ENCODE measurements around the gene PDCD1LG2. TPM values are rescaled to one million over a fixed set of nuclear protein-coding genes. Genes with fewer than 3 reads are reported as not detected.

Gene PDCD1LG2
- polyA plus RNA-seq, 1 donor, result 0.60 TPM

DNA sequence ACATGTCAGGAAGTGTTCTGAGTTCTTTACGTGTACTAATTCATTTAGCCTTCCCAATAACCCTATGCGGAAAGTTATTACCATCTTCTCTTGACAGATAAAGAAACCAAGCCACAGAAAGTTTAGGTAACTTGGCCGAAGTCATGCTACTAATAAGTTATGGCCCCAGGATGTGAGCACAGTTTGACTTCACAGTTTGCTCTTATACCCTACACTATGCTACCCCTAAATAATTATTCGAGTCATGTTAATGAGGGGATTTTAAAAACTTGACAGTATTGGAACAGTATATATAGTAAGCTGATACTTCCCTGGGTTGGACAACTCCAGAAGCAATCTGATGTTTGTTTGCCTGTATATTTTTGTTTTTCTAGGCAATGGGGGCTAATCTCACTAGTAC lies 29.4 kb upstream of the PDCD1LG2 start:
- DNase-seq, result no peak
- Histone ChIP-seq H3K4me3 (ENCODE audit: low read length) (no peak overlapping the region), H3K4me1 (ENCODE audit: control insufficient read depth, insufficient read depth, low read length) (no peaks in the 10 kb centered on the region), H3K27ac (ENCODE audit: low read length) (no peak overlapping the region), H3K27me3 (ENCODE audit: control insufficient read depth, insufficient read depth, low read length) (no peaks in the 10 kb centered on the region), H3K36me3 (ENCODE audit: control insufficient read depth, insufficient read depth, low read length) (no peaks in the 10 kb centered on the region), H3K9me3 (ENCODE audit: control insufficient read depth, low read depth, low read length) (no peaks in the 10 kb centered on the region)
- 80% methylated on average over 1 of the region's 4 CpGs for WGBS (ENCODE audit: insufficient coverage, low lambda C conversion rate)

DNA sequence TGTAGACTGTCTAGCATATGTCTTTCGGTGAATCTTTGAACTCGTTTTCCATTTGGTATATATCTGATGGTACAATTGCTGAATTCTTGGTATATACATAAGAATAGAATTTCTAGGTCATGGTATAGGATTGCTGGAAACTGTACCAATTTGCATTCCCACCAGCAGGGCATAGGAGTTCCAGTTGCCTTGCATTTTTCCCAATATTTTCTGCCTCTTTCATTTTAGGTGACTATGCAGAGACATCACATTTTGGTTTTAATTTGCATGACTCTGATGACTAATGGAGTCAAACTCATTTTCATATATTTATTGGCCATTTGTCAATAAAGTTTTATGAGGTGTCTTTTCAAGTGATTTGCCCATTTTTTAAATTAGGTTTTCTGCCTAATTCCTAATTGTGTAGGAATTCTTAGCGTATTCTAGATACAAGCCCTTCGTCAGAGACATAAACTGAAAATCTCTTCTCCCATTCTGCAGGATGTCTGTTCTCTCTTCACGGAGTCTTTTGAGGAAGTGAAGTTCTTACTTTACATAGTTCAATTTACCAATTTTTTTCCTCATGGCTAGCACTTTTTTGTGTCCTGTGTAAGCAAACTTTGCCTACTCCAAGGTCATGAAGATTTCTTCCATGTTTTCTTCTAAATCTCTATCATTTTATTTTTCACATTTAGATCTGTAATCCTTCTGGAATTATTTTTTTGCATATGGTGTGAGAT lies 28.9 kb upstream of the PDCD1LG2 start:
- Histone ChIP-seq H3K27me3 (ENCODE audit: control insufficient read depth, insufficient read depth, low read length) (no peaks in the 10 kb centered on the region), H3K36me3 (ENCODE audit: control insufficient read depth, insufficient read depth, low read length) (no peaks in the 10 kb centered on the region), H3K27ac (ENCODE audit: low read length) (no peak overlapping the region), H3K4me3 (ENCODE audit: low read length) (no peak overlapping the region), H3K4me1 (ENCODE audit: control insufficient read depth, insufficient read depth, low read length) (no peaks in the 10 kb centered on the region), H3K9me3 (ENCODE audit: control insufficient read depth, low read depth, low read length) (no peaks in the 10 kb centered on the region)
- DNase-seq, result no peak
- 94% methylated on average over 3 of the region's 5 CpGs for WGBS (ENCODE audit: insufficient coverage, low lambda C conversion rate)

DNA sequence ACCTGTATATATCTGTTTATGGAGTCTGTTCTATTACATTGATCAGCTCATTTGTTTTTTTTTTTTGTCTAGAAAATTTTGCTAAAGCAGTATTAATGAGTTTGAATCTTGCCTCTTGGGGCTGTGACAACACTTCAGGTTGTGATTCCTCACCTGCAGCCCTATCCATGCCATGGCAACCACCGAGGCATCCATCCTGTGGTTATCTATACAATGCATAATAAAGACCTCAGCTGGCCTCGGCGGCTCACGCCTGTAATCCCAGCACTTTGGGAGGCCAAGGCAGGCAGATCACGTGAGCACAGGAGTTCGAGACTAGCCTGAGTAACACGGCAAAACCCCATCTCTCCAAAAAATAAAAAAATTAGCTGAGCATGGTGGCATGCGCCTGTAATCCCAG lies 28.1 kb upstream of the PDCD1LG2 start:
- no peaks in the 10 kb centered on the region for H3K27me3 ChIP-seq (ENCODE audit: control insufficient read depth, insufficient read depth, low read length)
- no peak overlapping the region for H3K27ac ChIP-seq (ENCODE audit: low read length)
- H3K4me1 ChIP-seq (ENCODE audit: control insufficient read depth, insufficient read depth, low read length), result no peaks in the 10 kb centered on the region
- H3K9me3 ChIP-seq (ENCODE audit: control insufficient read depth, low read depth, low read length), result no peaks in the 10 kb centered on the region
- DNase-seq, result no peak
- H3K4me3 ChIP-seq (ENCODE audit: low read length), result no peak overlapping the region
- 60% methylated on average over 1 of the region's 8 CpGs for WGBS (ENCODE audit: insufficient coverage, low lambda C conversion rate)
- H3K36me3 ChIP-seq (ENCODE audit: control insufficient read depth, insufficient read depth, low read length), result no peaks in the 10 kb centered on the region

DNA sequence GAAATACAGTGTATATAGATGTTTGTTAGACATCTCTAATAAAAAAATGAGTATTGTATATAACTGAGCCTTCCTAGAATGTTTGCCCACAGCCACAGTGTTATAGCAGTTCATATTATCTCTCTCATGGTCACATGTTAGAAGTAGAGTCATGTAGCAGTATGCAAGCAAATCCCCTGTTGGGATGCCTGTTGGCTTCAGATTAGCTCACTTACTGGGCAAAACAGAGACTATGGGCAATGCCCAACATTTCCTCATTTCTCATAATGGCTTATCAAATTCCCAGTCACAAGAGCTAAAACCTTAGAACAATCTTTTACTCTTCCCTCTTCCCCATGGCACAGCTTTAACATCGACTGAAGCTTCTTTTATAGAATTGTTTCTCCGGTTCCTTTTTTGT lies 27.0 kb upstream of the PDCD1LG2 start:
- no peak for DNase-seq
- H3K27me3 ChIP-seq (ENCODE audit: control insufficient read depth, insufficient read depth, low read length), result no peaks in the 10 kb centered on the region
- H3K27ac ChIP-seq (ENCODE audit: low read length), result no peak overlapping the region
- WGBS (ENCODE audit: insufficient coverage, low lambda C conversion rate), result 74% methylated on average over 2 of the region's 2 CpGs
- no peaks in the 10 kb centered on the region for H3K9me3 ChIP-seq (ENCODE audit: control insufficient read depth, low read depth, low read length)
- no peaks in the 10 kb centered on the region for H3K4me1 ChIP-seq (ENCODE audit: control insufficient read depth, insufficient read depth, low read length)
- no peak overlapping the region for H3K4me3 ChIP-seq (ENCODE audit: low read length)
- H3K36me3 ChIP-seq (ENCODE audit: control insufficient read depth, insufficient read depth, low read length), result no peaks in the 10 kb centered on the region

DNA sequence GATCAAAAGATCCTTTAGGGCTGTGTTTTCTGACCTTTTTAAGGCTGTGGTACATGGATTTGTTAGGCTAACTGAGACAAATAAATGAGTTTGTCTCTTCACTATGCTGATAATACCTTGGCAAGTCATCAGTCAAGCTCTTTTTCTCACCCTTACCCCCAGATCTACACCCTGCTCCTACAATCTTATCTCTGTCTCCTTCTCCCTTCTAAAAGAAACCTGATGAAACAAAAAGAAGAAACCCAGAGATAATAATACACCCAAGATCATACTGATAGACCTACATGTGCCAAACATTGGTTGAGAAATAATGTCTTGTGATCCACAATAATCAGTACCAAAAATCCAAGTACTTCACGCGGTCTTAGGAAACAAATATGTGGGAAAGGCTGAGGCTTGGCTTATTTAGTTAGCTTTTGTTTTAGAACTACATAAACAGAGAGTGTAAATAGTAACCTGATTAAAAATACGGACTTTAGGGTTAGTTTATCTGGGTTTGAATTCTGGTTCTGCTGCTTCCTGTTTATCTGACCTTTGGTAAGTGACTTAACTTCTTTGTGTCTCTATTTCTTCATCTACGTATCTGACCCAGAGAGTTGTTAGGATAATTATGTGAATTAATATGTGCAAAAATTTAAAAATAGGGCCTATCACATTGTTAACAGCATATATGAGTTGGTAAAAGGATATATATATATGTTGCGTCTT lies 24.8 kb upstream of the PDCD1LG2 start:
- whole genome bisulfite sequencing (ENCODE audit: insufficient coverage, low lambda C conversion rate), result 45% methylated on average over 2 of the region's 5 CpGs
- Histone ChIP-seq H3K9me3 (ENCODE audit: control insufficient read depth, low read depth, low read length) (no peaks in the 10 kb centered on the region), H3K4me1 (ENCODE audit: control insufficient read depth, insufficient read depth, low read length) (no peaks in the 10 kb centered on the region), H3K27ac (ENCODE audit: low read length) (no peak overlapping the region), H3K27me3 (ENCODE audit: control insufficient read depth, insufficient read depth, low read length) (no peaks in the 10 kb centered on the region), H3K4me3 (ENCODE audit: low read length) (no peak overlapping the region), H3K36me3 (ENCODE audit: control insufficient read depth, insufficient read depth, low read length) (no peaks in the 10 kb centered on the region)
- DNase-seq, result no peak

DNA sequence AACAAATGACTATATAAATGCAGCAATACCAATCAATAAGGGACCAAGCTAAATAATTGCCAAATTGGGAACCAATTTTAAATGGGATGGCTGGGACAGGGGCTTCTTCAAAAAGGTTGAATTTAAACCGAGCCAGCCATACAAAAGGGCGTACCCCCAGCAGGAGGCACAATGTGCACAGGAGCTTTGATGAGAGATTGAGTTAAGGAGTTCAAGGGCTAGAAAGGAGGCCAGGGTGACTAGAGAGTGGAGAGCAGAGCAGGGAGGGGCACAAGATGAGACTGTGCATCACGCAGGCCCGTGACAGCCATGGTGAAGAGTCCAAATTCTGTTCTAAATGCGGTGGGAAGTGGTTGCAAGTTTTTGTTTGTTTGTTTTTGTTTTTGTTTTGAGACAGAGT lies 23.3 kb upstream of the PDCD1LG2 start:
- H3K36me3 ChIP-seq (ENCODE audit: control insufficient read depth, insufficient read depth, low read length), result no peaks in the 10 kb centered on the region
- no CpG with 5 or more reads among the region's 5 CpGs for WGBS (ENCODE audit: insufficient coverage, low lambda C conversion rate)
- no peak overlapping the region for H3K4me3 ChIP-seq (ENCODE audit: low read length)
- no peak for DNase-seq
- H3K27ac ChIP-seq (ENCODE audit: low read length), result no peak overlapping the region
- H3K4me1 ChIP-seq (ENCODE audit: control insufficient read depth, insufficient read depth, low read length), result no peaks in the 10 kb centered on the region
- no peaks in the 10 kb centered on the region for H3K27me3 ChIP-seq (ENCODE audit: control insufficient read depth, insufficient read depth, low read length)
- no peaks in the 10 kb centered on the region for H3K9me3 ChIP-seq (ENCODE audit: control insufficient read depth, low read depth, low read length)

DNA sequence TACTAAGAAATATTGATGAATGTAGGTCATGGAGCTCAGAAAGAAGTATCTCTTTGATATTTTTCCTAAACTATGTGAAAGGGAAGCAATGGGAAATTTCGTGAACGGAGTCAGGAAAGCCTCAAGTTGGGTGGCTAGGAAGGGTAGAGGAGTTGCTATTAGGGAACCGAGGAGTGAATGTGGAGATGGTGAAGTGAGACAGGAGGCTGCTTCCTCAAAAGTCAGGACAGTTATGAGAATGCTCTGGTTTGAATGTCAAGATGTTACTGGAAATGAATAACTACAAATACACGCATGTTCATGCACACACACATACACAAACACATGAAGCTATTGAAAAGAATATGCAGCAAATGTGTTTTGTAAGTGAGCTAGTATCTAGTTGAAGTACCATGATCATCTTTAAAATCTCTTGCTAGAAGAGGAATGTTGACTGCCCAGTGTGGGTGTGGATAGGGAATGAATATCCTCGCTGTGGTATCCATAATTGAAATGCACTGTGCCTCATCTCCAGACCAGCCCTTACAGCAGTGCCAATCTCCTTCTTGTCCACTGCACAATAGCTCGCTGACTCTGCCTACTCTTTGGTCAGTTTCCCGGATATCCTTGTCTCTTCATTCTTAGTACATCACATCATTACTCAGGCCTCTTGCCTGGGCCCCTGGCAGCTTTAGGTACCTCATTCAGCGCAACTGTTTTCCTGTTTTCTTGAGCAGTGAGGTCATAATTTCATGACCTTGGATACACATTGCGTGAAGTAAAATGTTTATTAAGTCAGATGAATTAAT lies 21.9 kb upstream of the PDCD1LG2 start:
- Histone ChIP-seq H3K4me3 (ENCODE audit: low read length) (no peak overlapping the region), H3K27me3 (ENCODE audit: control insufficient read depth, insufficient read depth, low read length) (no peaks in the 10 kb centered on the region), H3K27ac (ENCODE audit: low read length) (no peak overlapping the region), H3K4me1 (ENCODE audit: control insufficient read depth, insufficient read depth, low read length) (no peaks in the 10 kb centered on the region), H3K36me3 (ENCODE audit: control insufficient read depth, insufficient read depth, low read length) (no peaks in the 10 kb centered on the region), H3K9me3 (ENCODE audit: control insufficient read depth, low read depth, low read length) (no peaks in the 10 kb centered on the region)
- WGBS (ENCODE audit: insufficient coverage, low lambda C conversion rate), result 88% methylated on average over 3 of the region's 9 CpGs
- DNase-seq, result no peak

DNA sequence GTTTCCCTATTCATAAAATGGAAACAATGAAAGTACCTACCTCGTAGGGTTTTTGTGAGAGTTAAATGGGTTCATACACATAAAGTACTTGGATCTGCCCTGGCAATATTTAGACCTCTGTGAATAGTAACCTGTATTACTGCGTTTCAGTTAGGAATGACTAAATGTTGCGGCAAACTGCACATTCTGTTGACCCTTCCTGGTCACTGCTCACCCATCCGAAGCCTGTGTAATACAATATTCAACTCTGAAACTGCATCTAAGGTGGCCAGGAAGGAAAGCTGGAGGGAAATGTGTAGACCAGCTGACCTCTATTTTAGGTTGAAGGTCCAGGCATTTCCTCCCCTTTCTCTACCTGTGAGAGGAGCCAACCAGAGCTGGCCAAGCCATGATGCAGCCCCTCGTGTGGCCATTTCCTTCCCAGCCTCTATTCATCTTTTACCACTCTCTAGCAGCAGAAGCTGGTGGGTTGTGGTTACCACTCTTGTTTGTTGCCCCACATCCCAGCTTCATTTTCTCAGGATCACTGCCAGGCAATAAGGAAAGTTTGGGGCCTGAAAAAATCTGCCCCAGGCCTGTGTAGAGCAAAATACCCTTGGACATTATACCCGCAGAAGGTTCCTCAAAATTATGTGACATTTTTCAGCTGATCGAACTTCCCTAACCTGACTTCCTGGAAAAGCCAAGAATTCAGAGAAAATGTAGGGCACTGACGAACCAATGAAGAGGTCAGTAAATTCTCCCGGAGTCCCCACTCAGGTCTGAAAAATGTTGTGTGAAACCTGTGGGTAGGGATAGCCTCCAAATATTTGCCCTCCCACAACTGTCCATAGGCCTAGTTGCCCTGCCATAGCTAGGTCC lies 20.5 kb upstream of the PDCD1LG2 start:
- Histone ChIP-seq H3K9me3 (ENCODE audit: control insufficient read depth, low read depth, low read length) (no peaks in the 10 kb centered on the region), H3K27ac (ENCODE audit: low read length) (no peak overlapping the region), H3K27me3 (ENCODE audit: control insufficient read depth, insufficient read depth, low read length) (no peaks in the 10 kb centered on the region), H3K4me3 (ENCODE audit: low read length) (no peak overlapping the region), H3K36me3 (ENCODE audit: control insufficient read depth, insufficient read depth, low read length) (no peaks in the 10 kb centered on the region), H3K4me1 (ENCODE audit: control insufficient read depth, insufficient read depth, low read length) (no peaks in the 10 kb centered on the region)
- WGBS (ENCODE audit: insufficient coverage, low lambda C conversion rate), result 100% methylated on average over 2 of the region's 9 CpGs
- DNase-seq, result no peak

DNA sequence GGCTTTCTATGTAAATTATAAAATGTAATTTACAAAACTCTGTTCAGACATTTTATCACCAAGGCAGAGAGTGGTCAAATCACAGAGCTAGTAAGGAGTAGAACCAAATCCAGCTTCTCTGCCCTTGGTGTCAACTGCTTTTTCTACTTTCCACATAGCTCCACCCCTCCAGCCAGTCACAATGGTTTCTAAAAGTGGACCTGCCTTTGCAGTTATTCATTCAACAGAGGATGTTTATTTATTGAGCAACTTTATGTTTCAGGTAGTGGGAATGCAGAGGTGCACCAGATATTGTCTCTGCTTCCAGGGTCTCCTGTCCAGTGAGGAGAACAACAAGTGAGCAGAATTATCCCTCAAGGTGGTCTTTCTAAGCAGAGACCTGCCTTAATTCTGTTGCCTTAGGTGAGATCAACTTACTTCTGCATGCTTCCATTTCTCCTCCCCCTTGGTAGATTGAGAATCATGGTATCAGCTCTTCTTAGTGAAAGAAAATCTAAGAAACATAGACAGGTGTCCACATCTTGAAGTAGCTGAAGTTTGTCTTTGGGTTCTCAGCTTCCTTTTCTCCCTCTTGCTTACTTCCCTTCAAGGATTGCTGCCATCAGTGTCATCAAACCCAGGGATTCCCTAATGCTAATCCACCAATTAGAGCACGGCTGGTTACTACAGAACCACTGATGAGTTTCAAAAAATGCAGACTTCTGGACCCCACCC lies 17.2 kb upstream of the PDCD1LG2 start:
- Histone ChIP-seq H3K36me3 (ENCODE audit: control insufficient read depth, insufficient read depth, low read length) (no peaks in the 10 kb centered on the region), H3K4me3 (ENCODE audit: low read length) (no peak overlapping the region), H3K27me3 (ENCODE audit: control insufficient read depth, insufficient read depth, low read length) (no peaks in the 10 kb centered on the region), H3K4me1 (ENCODE audit: control insufficient read depth, insufficient read depth, low read length) (no peaks in the 10 kb centered on the region), H3K27ac (ENCODE audit: low read length) (no peak overlapping the region), H3K9me3 (ENCODE audit: control insufficient read depth, low read depth, low read length) (no peaks in the 10 kb centered on the region)
- no peak for DNase-seq
- WGBS (ENCODE audit: insufficient coverage, low lambda C conversion rate), result no CpG with 5 or more reads among the region's 1 CpG

All from large intestine (tissue), 3 donors.